HG02759 (cell line): ENCODE data around the gene SPEM1.

ENCODE experiments used
- ATAC-seq: cut with Tn5 transposase; IDR thresholded peaks from one replicate; pipeline ENCODE4 v1.9.1; 2021; ENCODE audit warnings: mild to moderate bottlenecking, moderate library complexity; ENCODE audit not compliant: unreplicated experiment

SPEM1 gene

DNA sequence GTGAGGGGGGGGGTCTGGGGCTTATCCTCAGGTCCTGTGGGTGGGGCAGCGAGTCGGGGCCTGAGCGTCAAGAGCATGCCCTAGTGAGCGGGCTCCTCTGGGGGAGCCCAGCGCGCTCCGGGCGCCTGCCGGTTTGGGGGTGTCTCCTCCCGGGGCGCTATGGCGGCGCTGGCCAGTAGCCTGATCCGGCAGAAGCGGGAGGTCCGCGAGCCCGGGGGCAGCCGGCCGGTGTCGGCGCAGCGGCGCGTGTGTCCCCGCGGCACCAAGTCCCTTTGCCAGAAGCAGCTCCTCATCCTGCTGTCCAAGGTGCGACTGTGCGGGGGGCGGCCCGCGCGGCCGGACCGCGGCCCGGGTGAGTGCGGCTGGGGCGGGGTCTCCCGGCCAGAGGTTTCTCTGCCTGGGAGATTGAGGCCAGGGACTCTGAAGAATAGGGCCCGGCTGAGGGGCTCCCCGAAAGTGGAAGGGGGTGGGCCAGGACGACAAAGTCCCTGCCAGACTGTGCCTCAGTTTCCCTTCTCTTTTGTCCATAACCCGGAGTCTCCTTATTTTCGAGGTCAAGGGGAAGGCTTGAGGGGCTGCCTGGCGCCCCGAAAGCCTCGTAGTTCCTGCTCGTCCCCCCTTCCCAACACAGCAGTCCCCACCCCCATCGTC lies 19.5 kb downstream of the SPEM1 start, which contains the start of gene FGF11:
Gene FGF11, plus strand, starts transcription at position 51 of the 651 bp plus-strand sequence. Its CDS starts 109 bp downstream, at position 160.
- ATAC-seq, result no peak

DNA sequence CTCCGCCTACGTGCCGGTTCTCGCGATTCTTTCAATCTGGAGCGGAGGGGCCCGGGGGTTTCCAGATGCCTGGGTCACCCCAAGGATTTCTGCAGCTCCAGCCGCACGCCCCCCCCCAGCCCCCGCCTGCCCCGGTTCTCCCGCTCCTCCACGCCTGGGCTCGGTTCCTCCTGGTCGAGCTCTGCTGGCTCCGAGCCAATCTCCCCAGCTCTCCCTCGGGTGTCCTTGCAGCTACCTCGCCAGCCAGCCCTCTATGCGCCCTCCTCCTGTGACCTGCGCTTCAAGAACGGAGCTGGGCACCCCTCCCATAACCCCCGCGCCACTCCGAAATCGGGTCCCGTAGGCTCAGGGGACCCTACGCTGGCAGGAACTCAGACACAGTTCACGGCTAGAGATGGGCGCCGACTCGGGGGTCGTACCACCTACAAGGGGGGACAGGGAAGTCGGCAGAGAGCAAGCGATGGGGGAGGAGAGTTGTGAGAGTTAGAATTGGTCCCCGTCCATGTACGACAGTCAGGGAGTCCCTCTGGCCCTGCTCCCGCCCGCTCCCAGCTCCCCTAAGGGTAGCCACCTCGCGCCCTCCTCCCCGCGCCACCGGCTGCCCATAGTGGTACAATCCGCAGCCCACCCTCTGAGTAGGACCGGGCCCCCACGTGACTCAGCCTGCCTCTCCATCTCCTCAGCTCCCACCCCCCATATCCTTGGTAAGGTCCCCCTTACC lies 20.1 kb downstream of the SPEM1 start:
- ATAC-seq, result no peak

- ATAC-seq, result no peak
These were observed 20.7 kb downstream of the SPEM1 start for GRCh38 chr17:7440834-7441195.

- ATAC-seq, result no peak
These were observed 21.1 kb downstream of the SPEM1 start for GRCh38 chr17:7441266-7441665.

GRCh38 chr17:7442142-7442541 lies 22.0 kb downstream of the SPEM1 start:
- no peak for ATAC-seq

DNA sequence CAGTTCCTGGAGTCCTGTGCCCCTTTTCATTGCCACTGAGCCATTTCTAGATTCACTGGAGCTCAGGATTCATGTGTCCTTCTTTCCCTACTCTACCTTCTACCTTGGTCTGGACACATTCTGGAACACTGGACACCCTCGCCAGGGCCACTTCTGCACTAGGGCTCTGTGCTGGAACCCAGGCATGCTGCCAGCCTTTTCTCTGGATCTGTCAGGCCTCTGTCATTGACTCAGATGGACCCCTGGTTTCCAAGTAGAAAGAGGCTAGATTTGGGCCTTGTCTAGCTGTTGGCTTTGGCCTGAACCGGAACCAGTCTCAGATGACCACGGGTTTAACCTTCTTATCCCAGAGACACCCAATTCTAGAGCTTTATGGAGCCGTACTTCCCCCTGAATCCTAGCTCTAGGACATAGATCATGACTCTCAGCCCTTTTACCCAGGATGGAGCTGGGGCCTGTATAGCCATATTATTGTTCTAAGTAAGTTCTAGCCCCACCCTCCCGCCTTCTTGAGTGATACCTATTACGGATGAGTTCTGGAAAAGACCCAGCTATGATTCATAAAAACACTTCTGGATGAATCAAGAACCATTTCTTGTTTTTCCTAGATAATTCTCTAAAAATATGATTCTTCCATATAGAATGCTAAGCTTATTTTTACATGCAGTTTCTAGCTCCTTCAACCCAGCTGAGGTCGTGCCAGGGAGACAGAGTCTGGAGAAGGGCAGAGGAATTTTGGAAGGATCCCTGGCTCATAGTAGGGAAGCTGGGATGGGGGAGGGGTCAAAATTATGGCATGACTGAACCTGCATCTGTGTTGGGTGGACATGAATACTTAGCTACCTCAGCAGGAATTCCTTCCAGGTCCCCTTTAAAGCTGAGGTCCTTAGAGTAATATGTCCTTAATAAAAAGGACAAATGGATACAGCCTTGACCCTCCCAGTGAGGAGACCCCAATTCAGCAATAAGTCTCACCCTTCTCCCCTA lies 23.7 kb downstream of the SPEM1 start:
- ATAC-seq, result no peak

DNA sequence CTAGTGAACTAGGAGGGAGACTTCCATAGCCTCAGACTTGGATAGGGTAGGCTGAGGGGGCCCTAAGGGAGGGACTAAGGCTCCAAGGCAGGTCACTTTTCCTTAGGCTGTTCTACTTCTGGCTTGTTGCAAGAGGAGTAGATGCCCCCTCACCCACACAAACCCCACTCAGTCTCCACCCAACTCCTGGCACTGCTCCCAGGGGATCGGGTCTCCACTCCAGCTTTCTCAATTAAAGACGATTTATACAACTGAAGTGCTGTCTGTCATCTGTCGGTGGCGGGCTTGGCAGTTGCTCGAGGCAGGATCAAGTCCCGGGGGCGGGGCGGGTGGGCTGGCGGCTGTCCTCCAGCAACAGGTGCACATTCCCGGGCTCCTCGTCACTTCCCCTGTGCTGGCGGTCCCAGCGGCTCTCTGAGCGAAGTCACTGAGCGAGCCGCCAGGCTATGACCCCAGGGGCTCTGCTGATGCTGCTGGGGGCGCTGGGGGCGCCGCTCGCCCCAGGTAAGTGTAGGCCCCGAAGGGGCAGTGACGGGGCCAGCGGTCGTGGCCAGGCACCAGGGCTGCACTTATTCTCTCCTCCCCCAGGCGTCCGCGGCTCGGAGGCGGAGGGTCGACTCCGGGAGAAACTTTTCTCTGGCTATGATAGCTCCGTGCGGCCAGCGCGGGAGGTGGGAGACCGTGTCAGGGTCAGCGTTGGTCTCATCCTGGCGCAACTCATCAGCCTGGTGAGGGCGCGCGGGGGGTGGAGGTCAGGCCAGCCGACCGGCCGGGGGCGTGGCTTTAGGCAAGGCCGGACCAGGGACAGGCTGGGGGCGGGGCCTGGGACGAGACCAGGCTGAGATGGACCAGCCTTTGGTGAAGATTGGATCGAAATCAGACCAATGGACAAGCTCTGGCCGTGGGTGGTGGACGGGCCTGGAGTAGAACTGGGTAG lies 24.8 kb downstream of the SPEM1 start, which contains the start of gene CHRNB1:
Gene CHRNB1, plus strand, starts transcription at position 380 of the 937 bp plus-strand sequence. Its CDS starts 67 bp downstream, at position 447.
- ATAC-seq, result no peak

GRCh38 chr17:7445619-7445968 lies 25.5 kb downstream of the SPEM1 start:
- ATAC-seq, result no peak

DNA sequence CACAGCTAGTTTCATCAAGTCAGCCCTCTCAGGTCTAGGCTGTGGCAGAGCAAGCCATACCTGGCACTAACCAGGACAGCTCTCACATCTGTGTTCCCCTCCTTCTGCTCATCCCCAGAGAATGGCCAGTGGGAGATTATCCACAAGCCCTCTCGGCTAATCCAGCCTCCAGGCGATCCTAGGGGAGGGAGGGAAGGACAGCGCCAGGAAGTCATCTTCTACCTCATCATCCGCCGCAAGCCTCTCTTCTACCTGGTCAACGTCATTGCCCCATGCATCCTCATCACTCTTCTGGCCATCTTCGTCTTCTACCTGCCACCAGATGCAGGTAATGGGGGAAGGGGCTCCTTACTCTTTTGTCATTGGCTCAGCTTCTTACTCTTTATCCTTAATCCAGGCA lies 28.3 kb downstream of the SPEM1 start:
- ATAC-seq, result no peak

DNA sequence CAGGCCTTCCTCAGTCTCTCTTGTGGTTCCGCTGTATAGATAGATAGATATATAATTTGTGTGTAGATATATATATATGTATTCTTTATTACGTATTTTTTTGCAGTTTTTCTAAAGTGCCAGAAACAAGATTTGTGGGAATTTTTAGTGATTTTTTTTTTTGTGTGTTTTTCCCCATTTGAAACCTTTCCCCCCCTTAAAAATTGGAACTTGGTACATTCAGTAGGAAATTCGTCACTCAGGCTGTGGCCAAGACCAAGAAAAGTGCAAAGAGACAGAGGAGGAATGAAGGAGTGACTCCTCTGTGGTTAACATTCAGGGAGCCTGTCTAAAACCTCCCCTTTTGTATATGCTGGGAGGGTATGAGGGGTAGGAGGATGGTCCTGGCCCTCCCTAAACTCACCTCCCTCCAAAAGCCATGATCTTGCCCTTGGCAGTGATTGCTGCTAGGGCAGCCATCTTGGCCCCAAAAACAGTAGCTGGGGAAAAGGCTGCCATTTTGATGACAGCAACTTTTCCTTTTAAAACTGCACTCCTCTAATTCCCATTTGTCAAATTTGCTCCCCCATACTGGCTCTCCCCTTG lies 39.9 kb downstream of the SPEM1 start:
- no peak for ATAC-seq

GRCh38 chr17:7460850-7461660 lies 40.9 kb downstream of the SPEM1 start:
- no peak for ATAC-seq

DNA sequence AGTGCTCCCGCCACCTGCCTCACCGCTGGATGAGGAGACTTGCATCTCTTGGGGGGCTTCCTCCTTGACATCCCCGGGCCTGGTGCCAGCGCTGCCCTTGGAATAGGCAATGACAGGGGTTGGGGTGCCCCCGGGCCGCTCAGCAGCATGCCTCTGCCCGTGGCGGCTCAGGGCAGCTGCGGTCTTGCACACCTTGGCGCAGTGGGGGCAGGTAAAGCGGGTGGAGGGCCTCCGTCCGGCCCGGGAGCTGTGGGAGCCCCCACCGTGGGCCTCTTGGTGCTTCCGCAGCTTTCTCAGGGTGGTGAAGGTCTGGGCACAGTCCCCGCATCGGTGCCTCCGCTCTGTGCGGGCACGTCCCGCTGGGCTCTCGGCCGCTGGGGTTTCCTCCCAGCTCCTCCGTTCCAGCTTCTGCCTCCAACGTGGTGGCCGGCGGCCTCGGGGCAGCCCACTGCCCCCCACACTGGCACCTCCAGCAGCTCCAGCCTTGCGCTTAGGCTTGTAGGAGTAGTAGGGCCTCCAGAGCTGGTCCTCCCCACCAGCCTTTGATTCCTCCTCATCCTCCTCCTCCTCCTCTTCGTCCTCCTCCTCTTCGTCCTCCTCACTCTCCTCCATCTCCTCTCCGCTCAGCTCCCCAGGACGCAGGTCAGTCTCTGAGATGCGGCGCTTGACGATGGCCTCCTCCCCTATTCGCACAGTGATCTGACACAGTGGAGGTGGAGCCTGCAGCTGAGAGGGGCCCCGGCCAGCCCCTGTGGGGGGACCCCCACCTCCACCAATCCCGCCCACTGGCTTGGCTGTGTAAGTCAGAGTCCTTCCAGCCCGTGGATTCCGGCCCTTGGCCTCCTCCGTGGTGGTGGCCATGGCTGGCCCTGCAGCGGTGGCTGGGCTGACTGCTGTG lies 42.6 kb downstream of the SPEM1 start:
- ATAC-seq, result no peak

- ATAC-seq, result no peak
These were observed 43.3 kb downstream of the SPEM1 start for GRCh38 chr17:7463372-7463846.

DNA sequence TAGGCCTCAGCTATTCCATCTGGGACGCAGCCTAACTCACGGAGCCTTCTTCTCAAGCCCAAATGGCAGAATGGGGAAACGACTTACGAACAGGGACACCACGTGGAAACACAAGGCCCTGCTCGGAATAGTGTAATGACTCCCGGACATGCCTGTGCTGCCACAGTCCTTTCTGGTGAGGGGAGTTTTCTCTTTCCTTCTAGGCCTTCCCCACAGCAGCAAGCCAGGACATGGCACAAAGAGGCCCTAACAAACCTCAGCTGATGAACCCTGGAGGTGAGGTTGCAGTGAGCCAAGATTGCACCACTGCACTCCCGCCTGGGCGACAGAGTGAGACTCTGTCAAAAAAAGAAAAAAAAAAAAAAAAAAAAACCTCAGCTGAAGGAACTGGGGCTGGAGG lies 44.0 kb downstream of the SPEM1 start:
- ATAC-seq, result no peak

- ATAC-seq, result no peak
These were observed 45.6 kb downstream of the SPEM1 start for GRCh38 chr17:7465597-7466275.

DNA sequence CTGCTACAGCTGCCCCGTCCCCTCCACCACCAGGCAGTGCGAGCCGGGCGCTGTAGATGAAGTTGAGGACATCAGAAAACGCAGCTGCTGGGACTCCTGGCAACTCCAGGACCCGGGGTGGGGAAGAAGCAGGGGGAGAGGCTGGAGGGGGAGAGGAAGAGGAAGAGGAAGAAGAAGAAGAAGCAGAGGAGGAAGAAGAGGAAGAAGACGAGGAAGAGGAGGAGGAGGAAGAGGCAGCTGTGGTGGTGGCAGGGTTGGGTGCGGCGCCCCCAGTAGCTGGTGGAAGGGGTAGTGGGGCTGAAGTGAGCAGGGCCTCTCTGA lies 46.2 kb downstream of the SPEM1 start:
- no peak for ATAC-seq

GRCh38 chr17:7466639-7467341 lies 46.7 kb downstream of the SPEM1 start:
- ATAC-seq, result no peak
